ENCODE results near the gene MPO. TPM values are rescaled to one million over a fixed set of nuclear protein-coding genes. Genes with fewer than 3 reads are reported as not detected.

Gene MPO
- total RNA-seq, 2 donors from 2014 or later = 0.57 TPM; not detected in 1

- WGBS = 87% methylated on average over 15 of the region's 15 CpGs
- Histone ChIP-seq H3K4me3 (no peak overlapping the region), H3K27me3 (replicated peaks; ENCODE audit: insufficient read depth) (no peaks in the 10 kb centered on the region), H3K27ac (no peak overlapping the region), H3K36me3 (no peaks in the 10 kb centered on the region), H3K4me1 (replicated peaks) (no peaks in the 10 kb centered on the region), H3K9me3 (no peaks in the 10 kb centered on the region)
- intact Hi-C loops (cut with DNase I) = no loop called here
- TF ChIP-seq POLR2AphosphoS5 (IDR thresholded peaks at IDR 0.05) (no peak), CTCF (IDR thresholded peaks at IDR 0.05) (no peak), POLR2A (IDR thresholded peaks at IDR 0.05) (no peak)
- no peak for DNase-seq (ENCODE audit: low spot score)
Measured at GRCh38 chr17:58273453-58274104, 7.2 kb downstream of the MPO start.

GRCh38 chr17:58272367-58273280, 8.1 kb downstream of the MPO start:
- no peaks in the 10 kb centered on the region for H3K36me3 ChIP-seq
- intact Hi-C loops (cut with DNase I) = no loop called here
- H3K4me3 ChIP-seq = no peak overlapping the region
- H3K9me3 ChIP-seq = no peaks in the 10 kb centered on the region
- no peaks in the 10 kb centered on the region for H3K27me3 ChIP-seq (replicated peaks; ENCODE audit: insufficient read depth)
- TF ChIP-seq POLR2AphosphoS5 (IDR thresholded peaks at IDR 0.05) = no peak
- TF ChIP-seq POLR2A (IDR thresholded peaks at IDR 0.05) = no peak
- TF ChIP-seq CTCF (IDR thresholded peaks at IDR 0.05) = no peak
- no peak overlapping the region for H3K27ac ChIP-seq
- no peak for DNase-seq (ENCODE audit: low spot score)
- whole genome bisulfite sequencing = 89% methylated on average over 12 of the region's 12 CpGs
- H3K4me1 ChIP-seq (replicated peaks) = no peaks in the 10 kb centered on the region

GRCh38 chr17:58271216-58271931, 9.4 kb downstream of the MPO start:
- DNase-seq (ENCODE audit: low spot score) = no peak
- intact Hi-C loops (cut with DNase I) = no loop called here
- TF ChIP-seq CTCF (IDR thresholded peaks at IDR 0.05) (no peak), POLR2AphosphoS5 (IDR thresholded peaks at IDR 0.05) (no peak), POLR2A (IDR thresholded peaks at IDR 0.05) (no peak)
- 86% methylated on average over 21 of the region's 21 CpGs for WGBS
- no peak overlapping the region for H3K4me3 ChIP-seq
- no peaks in the 10 kb centered on the region for H3K36me3 ChIP-seq
- H3K27ac ChIP-seq = no peak overlapping the region
- H3K27me3 ChIP-seq (replicated peaks; ENCODE audit: insufficient read depth) = no peaks in the 10 kb centered on the region
- H3K9me3 ChIP-seq = no peaks in the 10 kb centered on the region
- H3K4me1 ChIP-seq (replicated peaks) = no peaks in the 10 kb centered on the region

- H3K4me1 ChIP-seq (replicated peaks) = no peaks in the 10 kb centered on the region
- no peak overlapping the region for H3K27ac ChIP-seq
- no peak overlapping the region for H3K4me3 ChIP-seq
- no peak for TF ChIP-seq POLR2AphosphoS5 (IDR thresholded peaks at IDR 0.05)
- no peak for TF ChIP-seq CTCF (IDR thresholded peaks at IDR 0.05)
- TF ChIP-seq POLR2A (IDR thresholded peaks at IDR 0.05) = no peak
- intact Hi-C loops (cut with DNase I) = no loop called here
- WGBS = 81% methylated on average over 15 of the region's 15 CpGs
- H3K9me3 ChIP-seq = no peaks in the 10 kb centered on the region
- no peaks in the 10 kb centered on the region for H3K27me3 ChIP-seq (replicated peaks; ENCODE audit: insufficient read depth)
- DNase-seq (ENCODE audit: low spot score) = no peak
- no peaks in the 10 kb centered on the region for H3K36me3 ChIP-seq
Measured at GRCh38 chr17:58270476-58271215, 10.1 kb downstream of the MPO start.
